K562 (cell line): ENCODE results near the gene SIAE.

Experiments used
- BCLAF1 ChIP-seq, 2 experiments: fragments of 450-650 bp in 1 of 2; IDR thresholded peaks; 2 replicates each; pipeline ENCODE4 v1.6.1; 2011 to 2017; ENCODE audit warnings: low read depth in 2 of 2, antibody characterized with exemption in 1 of 2, borderline replicate concordance in 1 of 2, low read length in 1 of 2, mild to moderate bottlenecking in 1 of 2, mixed read lengths in 1 of 2; ENCODE audit not compliant: control insufficient read depth in 1 of 2
- CTCF ChIP-seq, 3 experiments: IDR thresholded peaks in 2 of 3; conservative IDR thresholded peaks in 1 of 3; 2 replicates each; pipeline ENCODE4 v1.5.1; 2011 to 2012; ENCODE audit warnings: low read length in 3 of 3, mild to moderate bottlenecking in 3 of 3, control low read depth in 2 of 3, improper control_type of control experiment in 1 of 3, inconsistent platforms in 1 of 3, low read depth in 1 of 3, mixed read lengths in 1 of 3, moderate library complexity in 1 of 3; ENCODE audit not compliant: insufficient read depth in 2 of 3
- EP300 ChIP-seq: IDR thresholded peaks from 2 replicates; pipeline ENCODE4 v1.6.1; 2012; ENCODE audit warnings: low read length, improper control_type of control experiment
- ETV1 ChIP-seq: fragments of 450-650 bp; conservative IDR thresholded peaks from 2 replicates; pipeline ENCODE4 v1.6.1; 2016; ENCODE audit warnings: missing genetic modification characterization, control low read depth, low read depth, missing compliant biosample characterization
- EZH2 ChIP-seq: IDR thresholded peaks from 2 replicates; pipeline ENCODE4 v1.6.1; 2012; ENCODE audit warnings: low read depth, mild to moderate bottlenecking, inconsistent platforms, low read length, borderline replicate concordance
- HMG20B ChIP-seq: fragments of 250-450 bp; sonication (Bioruptor Pico); IDR thresholded peaks from 2 replicates; pipeline ENCODE4 v1.5.0; 2021; ENCODE audit warnings: mild to moderate bottlenecking
- NR0B1 ChIP-seq: fragments of 450-650 bp; IDR thresholded peaks from one replicate; pipeline ENCODE4 v1.6.1; 2018; ENCODE audit warnings: mild to moderate bottlenecking, moderate library complexity; ENCODE audit not compliant: partially characterized antibody
- POLR2A ChIP-seq: fragments of 450-650 bp; conservative IDR thresholded peaks from 2 replicates; pipeline ENCODE4 v1.6.1; 2016
- ZNF274 ChIP-seq: IDR thresholded peaks from 2 replicates; pipeline ENCODE4 v1.6.1; 2011; ENCODE audit warnings: low read depth, mild to moderate bottlenecking, low read length, moderate library complexity, borderline replicate concordance
- ZNF408 ChIP-seq: fragments of 250-450 bp; sonication (Bioruptor Pico); IDR thresholded peaks from 2 replicates; pipeline ENCODE4 v1.4.0; 2020; ENCODE audit warnings: low read depth, mild to moderate bottlenecking, moderate library complexity
- ZNF518B ChIP-seq: fragments of 250-450 bp; sonication (Bioruptor Pico); IDR thresholded peaks from 2 replicates; pipeline ENCODE4 v1.5.0; 2021; ENCODE audit warnings: mild to moderate bottlenecking, moderate library complexity
- TF ChIP-seq, protein P1 (sequence below), 2 experiments: fragments of 450-650 bp in 1 of 2; sonication (generic) in 1 of 2; formaldehyde crosslinking in 1 of 2; IDR thresholded peaks in 1 of 2; conservative IDR thresholded peaks in 1 of 2; 2 replicates each; pipeline versions ENCODE4 v1.6.1 to v1.8.1; 2016 to 2023; ENCODE audit warnings: mild to moderate bottlenecking in 2 of 2, moderate library complexity in 2 of 2, inconsistent platforms in 1 of 2, missing genetic modification reagents in 1 of 2
- TF ChIP-seq, protein P2 (sequence below): sonication (generic); formaldehyde crosslinking; IDR thresholded peaks from 2 replicates; pipeline ENCODE4 v1.5.0; 2020; ENCODE audit warnings: missing genetic modification reagents

- TF ChIP-seq ZNF408 (CRISPR knock-in tag), result no peak
- TF ChIP-seq, protein P1, sequence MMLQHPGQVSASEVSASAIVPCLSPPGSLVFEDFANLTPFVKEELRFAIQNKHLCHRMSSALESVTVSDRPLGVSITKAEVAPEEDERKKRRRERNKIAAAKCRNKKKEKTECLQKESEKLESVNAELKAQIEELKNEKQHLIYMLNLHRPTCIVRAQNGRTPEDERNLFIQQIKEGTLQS (IDR thresholded peaks at IDR 0.05), result no peak
- TF ChIP-seq, protein P1 (CRISPR knock-in tag; conservative IDR thresholded peaks at IDR 0.05), result no peak
- TF ChIP-seq EP300, result no peak
- TF ChIP-seq POLR2A, result no peak
- TF ChIP-seq ZNF518B (CRISPR knock-in tag), result no peak
- TF ChIP-seq CTCF (IDR thresholded peaks at IDR 0.05 in 2 of 3, conservative IDR thresholded peaks at IDR 0.05 in 1 of 3; ENCODE audit: insufficient read depth in 2 of 3, low read depth in 1 of 3, low read length in 3 of 3), result no peak
- no peak for TF ChIP-seq ETV1 (tag)
- TF ChIP-seq EZH2, result no peak
- no peak for TF ChIP-seq HMG20B (CRISPR knock-in tag)
- TF ChIP-seq ZNF274, result no peak
- no peak for TF ChIP-seq NR0B1
- TF ChIP-seq BCLAF1 (IDR thresholded peaks at IDR 0.05; ENCODE audit: borderline replicate concordance in 1 of 2, control insufficient read depth in 1 of 2, low read depth in 2 of 2, low read length in 1 of 2), result no peak
- TF ChIP-seq, protein P2, sequence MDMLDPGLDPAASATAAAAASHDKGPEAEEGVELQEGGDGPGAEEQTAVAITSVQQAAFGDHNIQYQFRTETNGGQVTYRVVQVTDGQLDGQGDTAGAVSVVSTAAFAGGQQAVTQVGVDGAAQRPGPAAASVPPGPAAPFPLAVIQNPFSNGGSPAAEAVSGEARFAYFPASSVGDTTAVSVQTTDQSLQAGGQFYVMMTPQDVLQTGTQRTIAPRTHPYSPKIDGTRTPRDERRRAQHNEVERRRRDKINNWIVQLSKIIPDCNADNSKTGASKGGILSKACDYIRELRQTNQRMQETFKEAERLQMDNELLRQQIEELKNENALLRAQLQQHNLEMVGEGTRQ, result no peak
These were observed 62.5 kb downstream of the SIAE start, which contains the start of gene PANX3 for GRCh38 chr11:124611064-124611463.
